NCI-H526 treated with DMSO at 0.1 percent for 48 hours (cell line): ENCODE data around the gene CD276.
"Not testable (repeated sequence)": the region's sequence is repeated elsewhere in the genome, so short reads cannot be mapped to it uniquely, and the experiment has no call there.

Experiments
- DNase-seq: peaks from one replicate; lab custom pipeline; 2025; lab: John Stamatoyannopoulos, UW

Gene CD276

GRCh38 chr15:73684581-73685455 lies 635 bp downstream of the CD276 start:
- DNase-seq, result no peak

GRCh38 chr15:73685981-73686380 lies 1.8 kb downstream of the CD276 start:
- DNase-seq, result no peak

- DNase-seq, result no peak
These were observed 2.6 kb downstream of the CD276 start for GRCh38 chr15:73686781-73687256.

GRCh38 chr15:73687351-73687750 lies 3.2 kb downstream of the CD276 start:
- DNase-seq, result no peak

GRCh38 chr15:73688455-73688854 lies 4.3 kb downstream of the CD276 start:
- no peak for DNase-seq

- no peak for DNase-seq
These were observed 7.2 kb downstream of the CD276 start for GRCh38 chr15:73691396-73691795.

- no peak for DNase-seq
These were observed 10.2 kb downstream of the CD276 start for GRCh38 chr15:73694419-73694818.

- DNase-seq, result no peak
These were observed 11.8 kb downstream of the CD276 start for GRCh38 chr15:73695773-73696640.

- no peak for DNase-seq
These were observed 12.4 kb downstream of the CD276 start for GRCh38 chr15:73696641-73697001.

- DNase-seq, result no peak
These were observed 12.9 kb downstream of the CD276 start for GRCh38 chr15:73697033-73697467.

- DNase-seq, result no peak
These were observed 15.3 kb downstream of the CD276 start for GRCh38 chr15:73699249-73700040.

- DNase-seq, result peak; percentile 48
These were observed 16.1 kb downstream of the CD276 start for GRCh38 chr15:73700041-73700842.

GRCh38 chr15:73702311-73703239 lies 18.4 kb downstream of the CD276 start:
- not testable (repeated sequence) for DNase-seq

GRCh38 chr15:73703601-73704000 lies 19.4 kb downstream of the CD276 start:
- not testable (repeated sequence) for DNase-seq

- not testable (repeated sequence) for DNase-seq
These were observed 20.1 kb downstream of the CD276 start for GRCh38 chr15:73704142-73704868.

- peak; percentile 30 for DNase-seq
These were observed 20.9 kb downstream of the CD276 start for GRCh38 chr15:73704869-73705645.

GRCh38 chr15:73708691-73709090 lies 24.5 kb downstream of the CD276 start:
- no peak for DNase-seq

- no peak for DNase-seq
These were observed 25.1 kb downstream of the CD276 start for GRCh38 chr15:73709241-73709640.
